H1 (cell line): ENCODE data around the gene MNX1. TPM values are rescaled to one million over a fixed set of nuclear protein-coding genes. Genes with fewer than 3 reads are reported as not detected.

Experiments
- CTCF ChIA-PET: fragments of 300-600 bp; sonication (Branson Sonifier 250); formaldehyde crosslinking; loops from one replicate; lab custom pipeline; 2021; ENCODE audit not compliant: partially characterized antibody; lab: Charles Lee
- POLR2A ChIA-PET: fragments of 300-600 bp; sonication (Branson Sonifier 250); formaldehyde crosslinking; loops from one replicate; lab custom pipeline; 2021; ENCODE audit warnings: inconsistent platforms; ENCODE audit not compliant: partially characterized antibody; lab: Charles Lee
- DNase-seq, 2 experiments: peaks; one replicate each; pipeline versions ENCODE4 v3.0.0 to v3.0.0-alpha.2; 2010 to 2022; ENCODE audit warnings: low spot score in 2 of 2, low read depth in 1 of 2, mixed read lengths in 1 of 2
- FAIRE-seq: peaks from 2 replicates; lab custom pipeline; 2011; peaks lifted over from hg19 to GRCh38; lab: Jason Lieb, UNC
- H2AFZ ChIP-seq: 2 replicates; pipeline ENCODE4 v1.8.1; 2012; ENCODE audit warnings: low read length, inconsistent platforms
- H2AK5ac ChIP-seq: 2 replicates; pipeline ENCODE4 v1.6.1; 2013; ENCODE audit warnings: low read depth, low read length
- H2BK120ac ChIP-seq: replicated peaks from 2 replicates; pipeline ENCODE3; 2013; ENCODE audit warnings: low read depth, low read length, inconsistent platforms
- H2BK12ac ChIP-seq: 2 replicates; pipeline ENCODE4 v1.6.1; 2013; ENCODE audit warnings: low read depth, low read length
- H2BK15ac ChIP-seq: 2 replicates; pipeline ENCODE4 v1.6.1; 2013; ENCODE audit warnings: low read length
- H2BK20ac ChIP-seq: 2 replicates; pipeline ENCODE4 v1.6.1; 2013; ENCODE audit warnings: low read length
- H2BK5ac ChIP-seq: 2 replicates; pipeline ENCODE4 v1.6.1; 2013; ENCODE audit warnings: low read depth, low read length
- H3K14ac ChIP-seq: 2 replicates; pipeline ENCODE4 v1.6.1; 2013; ENCODE audit warnings: inconsistent platforms; ENCODE audit not compliant: insufficient read length
- H3K18ac ChIP-seq: 2 replicates; pipeline ENCODE4 v1.6.1; 2013; ENCODE audit warnings: low read length; ENCODE audit errors: extremely low read depth
- H3K23ac ChIP-seq: 2 replicates; pipeline ENCODE4 v1.6.1; 2013; ENCODE audit warnings: inconsistent platforms; ENCODE audit not compliant: insufficient read length
- H3K23me2 ChIP-seq: 2 replicates; pipeline ENCODE4 v1.6.1; 2013; ENCODE audit warnings: low read depth, low read length
- H3K27ac ChIP-seq: 2 replicates; pipeline ENCODE4 v1.6.1; 2011; ENCODE audit warnings: low read depth, low read length, inconsistent platforms
- H3K27me3 ChIP-seq, 4 experiments: replicated peaks in 1 of 4; 1 replicate in 1 of 4; 2 replicates in 3 of 4; pipeline versions ENCODE4 v1.6.1 to v1.8.1; 2011 to 2013; ENCODE audit warnings: low read length in 3 of 4, mild to moderate bottlenecking in 3 of 4, inconsistent platforms in 2 of 4, mixed read lengths in 2 of 4, moderate library complexity in 1 of 4; ENCODE audit not compliant: control insufficient read depth in 3 of 4, insufficient read depth in 3 of 4; ENCODE audit errors: extremely low read depth in 1 of 4
- H3K36me3 ChIP-seq, 4 experiments: 2 replicates each; pipeline versions ENCODE4 v1.6.1 to v1.8.1; 2011 to 2013; ENCODE audit warnings: mild to moderate bottlenecking in 4 of 4, low read length in 3 of 4, moderate library complexity in 2 of 4, control low read depth in 1 of 4, inconsistent platforms in 1 of 4; ENCODE audit not compliant: insufficient read depth in 4 of 4, control insufficient read depth in 2 of 4
- H3K4ac ChIP-seq: replicated peaks from 2 replicates; pipeline ENCODE3; 2013; ENCODE audit warnings: low read length, low read depth, mixed read lengths, inconsistent platforms; ENCODE audit not compliant: insufficient read length
- H3K4me1 ChIP-seq, 4 experiments: replicated peaks in 1 of 4; 1 replicate in 1 of 4; 2 replicates in 3 of 4; pipeline versions ENCODE4 v1.6.1 to v1.8.1; 2011 to 2013; ENCODE audit warnings: low read length in 3 of 4, inconsistent platforms in 2 of 4, mixed read lengths in 1 of 4; ENCODE audit not compliant: insufficient read depth in 4 of 4, control insufficient read depth in 3 of 4
- H3K4me2 ChIP-seq, 2 experiments: 2 replicates each; pipeline versions ENCODE4 v1.6.1 to v1.8.1; 2011 to 2013; ENCODE audit warnings: low read depth in 2 of 2, low read length in 2 of 2, control low read depth in 1 of 2, inconsistent platforms in 1 of 2, mild to moderate bottlenecking in 1 of 2; ENCODE audit not compliant: insufficient read depth in 1 of 2
- H3K4me3 ChIP-seq, 4 experiments: fragments of 200-600, 300-600 bp in 1 of 4; sonication (generic), shearing (Covaris generic), sonication (Bioruptor Twin) in 1 of 4; 2 replicates each; pipeline versions ENCODE4 v1.5.1 to v1.8.1; 2011 to 2016; ENCODE audit warnings: low read length in 4 of 4, low read depth in 3 of 4, control low read depth in 2 of 4, inconsistent platforms in 2 of 4, mild to moderate bottlenecking in 2 of 4, mixed read lengths in 1 of 4, moderate library complexity in 1 of 4; ENCODE audit not compliant: insufficient read depth in 2 of 4; ENCODE audit errors: extremely low read depth in 1 of 4
- H3K56ac ChIP-seq: replicated peaks from 2 replicates; pipeline ENCODE3; 2013; ENCODE audit warnings: low read depth, mild to moderate bottlenecking, mixed read lengths, low read length, inconsistent platforms; ENCODE audit not compliant: insufficient read length
- H3K79me1 ChIP-seq: 2 replicates; pipeline ENCODE4 v1.6.1; 2013; ENCODE audit warnings: low read depth, low read length, control low read depth
- H3K79me2 ChIP-seq, 2 experiments: 2 replicates each; pipeline versions ENCODE4 v1.6.1 to v1.8.1; 2012 to 2013; ENCODE audit warnings: low read length in 2 of 2, mild to moderate bottlenecking in 2 of 2, inconsistent platforms in 1 of 2; ENCODE audit not compliant: insufficient read depth in 2 of 2, control insufficient read depth in 1 of 2
- H3K9ac ChIP-seq, 4 experiments: replicated peaks in 1 of 4; 1 replicate in 1 of 4; 2 replicates in 3 of 4; pipeline versions ENCODE4 v1.6.1 to v1.8.1; 2011 to 2013; ENCODE audit warnings: low read depth in 3 of 4, low read length in 3 of 4, control low read depth in 2 of 4, mild to moderate bottlenecking in 2 of 4, moderate library complexity in 2 of 4, inconsistent platforms in 1 of 4; ENCODE audit errors: extremely low read depth in 1 of 4
- H3K9me3 ChIP-seq, 2 experiments: 2 replicates each; pipeline versions ENCODE4 v1.6.1 to v1.8.1; 2012 to 2013; ENCODE audit warnings: mild to moderate bottlenecking in 2 of 2, moderate library complexity in 2 of 2, control low read depth in 1 of 2, inconsistent platforms in 1 of 2, low read depth in 1 of 2, low read length in 1 of 2, mixed read lengths in 1 of 2; ENCODE audit not compliant: insufficient read depth in 2 of 2
- H4K20me1 ChIP-seq, 2 experiments: replicated peaks in 1 of 2; 2 replicates each; pipeline versions ENCODE3 to v1.8.1; 2011 to 2013; ENCODE audit warnings: inconsistent platforms in 2 of 2, low read length in 2 of 2, mild to moderate bottlenecking in 1 of 2; ENCODE audit not compliant: insufficient read depth in 2 of 2, control insufficient read depth in 1 of 2
- H4K5ac ChIP-seq: 2 replicates; pipeline ENCODE4 v1.6.1; 2013; ENCODE audit warnings: low read length, low read depth, mixed read lengths, inconsistent platforms; ENCODE audit not compliant: insufficient read length
- H4K8ac ChIP-seq: 2 replicates; pipeline ENCODE4 v1.8.0; 2013; ENCODE audit warnings: mild to moderate bottlenecking, moderate library complexity, low read length, inconsistent platforms; ENCODE audit not compliant: insufficient read depth; ENCODE audit errors: extremely low read depth
- H4K91ac ChIP-seq: replicated peaks from 2 replicates; pipeline ENCODE3; 2013; ENCODE audit warnings: low read length, mixed read lengths, inconsistent platforms; ENCODE audit not compliant: insufficient read length
- BACH1 ChIP-seq: IDR thresholded peaks from 2 replicates; pipeline ENCODE4 v1.6.1; 2012; ENCODE audit warnings: low read length, improper control_type of control experiment
- CBX5 ChIP-seq: fragments of 300-800, 300-1000 bp; sonication (generic); IDR thresholded peaks from 2 replicates; pipeline ENCODE4 v1.7.1; 2016; ENCODE audit warnings: antibody characterized with exemption, low read length, low read depth
- CREB1 ChIP-seq: IDR thresholded peaks from 2 replicates; pipeline ENCODE4 v1.6.1; 2012; ENCODE audit warnings: inconsistent platforms
- EP300 ChIP-seq, 2 experiments: IDR thresholded peaks; 1 replicate in 1 of 2; 2 replicates in 1 of 2; pipeline ENCODE4 v1.6.1; 2011 to 2012; ENCODE audit warnings: low read depth in 2 of 2, low read length in 2 of 2, mild to moderate bottlenecking in 2 of 2, borderline replicate concordance in 1 of 2, inconsistent platforms in 1 of 2, moderate library complexity in 1 of 2
- GABPA ChIP-seq: IDR thresholded peaks from 2 replicates; pipeline ENCODE4 v1.6.1; 2011; ENCODE audit warnings: mild to moderate bottlenecking, low read length, moderate library complexity, borderline replicate concordance; ENCODE audit not compliant: insufficient read depth
- JUN ChIP-seq: IDR thresholded peaks from 2 replicates; pipeline ENCODE4 v1.6.1; 2011; ENCODE audit warnings: low read depth, mild to moderate bottlenecking, improper control_type of control experiment, low read length
- KDM1A ChIP-seq: fragments of 200-600, 300-600 bp; sonication (generic); IDR thresholded peaks from 2 replicates; pipeline ENCODE4 v1.7.1; 2016; ENCODE audit warnings: mild to moderate bottlenecking, low read length, borderline replicate concordance
- KDM4A ChIP-seq: IDR thresholded peaks from one replicate; pipeline ENCODE4 v1.7.1; 2012; ENCODE audit warnings: low read depth, mild to moderate bottlenecking, moderate library complexity, low read length, inconsistent platforms; ENCODE audit not compliant: severe bottlenecking
- NANOG ChIP-seq: IDR thresholded peaks from 2 replicates; pipeline ENCODE4 v1.6.1; 2011; ENCODE audit warnings: low read length, low read depth, mild to moderate bottlenecking, inconsistent platforms; ENCODE audit not compliant: insufficient read depth, poor library complexity, severe bottlenecking
- RBBP5 ChIP-seq: IDR thresholded peaks from 2 replicates; pipeline ENCODE4 v1.7.1; 2012; ENCODE audit warnings: low read depth, mild to moderate bottlenecking, inconsistent platforms, low read length, moderate library complexity, borderline replicate concordance
- SIX5 ChIP-seq: IDR thresholded peaks from 2 replicates; pipeline ENCODE4 v1.6.1; 2011; ENCODE audit warnings: mild to moderate bottlenecking, low read depth, low read length
- SP2 ChIP-seq: IDR thresholded peaks from 2 replicates; pipeline ENCODE4 v1.6.1; 2012; ENCODE audit warnings: mild to moderate bottlenecking, low read length, inconsistent platforms
- TBP ChIP-seq: IDR thresholded peaks from 2 replicates; pipeline ENCODE4 v1.6.1; 2011; ENCODE audit warnings: low read depth, low read length, improper control_type of control experiment
- WGBS, 2 experiments: shearing (Covaris generic) in 1 of 2; methylation state at CpG; one replicate each; pipeline versions ENCODE4 v1.1.6 to v1.1.7; 2013 to 2015; ENCODE audit warnings: low lambda C conversion rate in 2 of 2, mixed read lengths in 2 of 2, inconsistent platforms in 1 of 2, low coverage in 1 of 2, missing lambda C conversion rate in 1 of 2; ENCODE audit not compliant: insufficient replicate concordance in 2 of 2, insufficient coverage in 1 of 2, insufficient read length in 1 of 2; ENCODE audit errors: extremely low coverage in 1 of 2, missing lambda C conversion rate in 1 of 2; 5-methylcytosine and 5-hydroxymethylcytosine counted together
- polyA plus RNA-seq, 7 experiments: library from polyadenylated mRNA; depleted of rRNA in 3 of 7; stranded (reverse) in 5 of 7; unstranded in 2 of 7; fragments of >200 nt in 5 of 7; fragments of 200-250 nt in 2 of 7; gene quantifications; 1 replicate in 5 of 7; 2 replicates in 1 of 7; 4 replicates in 1 of 7; pipeline versions ENCODE4 v1.2.1 to v1.2.3, GENCODE V29; 2011 to 2013; ENCODE audit warnings: missing spikeins in 2 of 7, mixed read lengths in 2 of 7
- total RNA-seq: library from RNA; stranded (reverse); fragmentation: NEBNext Ultra II Directional; extraction: Animal tissue kit (Norgen Biotek cat#: 25700); gene quantifications from 2 replicates; pipeline ENCODE4 v1.2.1, GENCODE V29; 2021
- TF ChIP-seq, protein P1 (sequence below): IDR thresholded peaks from 2 replicates; pipeline ENCODE4 v1.6.1; 2012; ENCODE audit warnings: inconsistent platforms

The MNX1 gene
- total and polyA plus RNA-seq, 2 of the 8 experiments (the other 6 are each of a cell fraction or from before 2014, with no cell fraction given), result 0.39 TPM; not detected in 1

DNA sequence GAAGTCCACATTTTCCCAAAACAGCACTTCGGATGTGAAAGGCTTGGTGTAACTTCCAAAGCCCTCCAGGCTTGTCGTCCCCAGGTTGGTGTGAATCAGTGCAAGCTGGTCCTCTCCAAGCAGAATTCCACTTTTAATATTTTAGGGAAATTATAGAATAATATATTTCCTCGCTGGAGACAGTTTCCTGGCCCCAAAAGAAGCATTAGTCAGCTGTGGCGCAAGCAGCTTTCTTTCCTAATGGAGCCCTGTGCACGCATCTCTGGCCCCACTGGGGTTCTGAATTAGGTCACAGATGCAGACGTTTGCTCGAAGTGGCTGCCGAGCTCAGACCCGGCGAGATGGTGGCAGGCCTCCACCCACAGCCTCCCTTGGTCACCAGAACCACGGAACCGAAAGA lies 33.3 kb upstream of the MNX1 start:
- H3K79me2 ChIP-seq, result no peaks in the 10 kb centered on the region
- ChIA-PET CTCF (interaction anchor here (0.6 kb wide), 1 partner anchor 94 kb away, joined by 3 read pairs; no protein-coding TSS in a partner anchor), POLR2A (no interaction called here)
- H4K5ac ChIP-seq, result no peak overlapping the region
- H3K4me3 ChIP-seq, result no peak overlapping the region
- FAIRE-seq (no peak), DNase-seq (no peak)
- H2BK12ac ChIP-seq, result no peak overlapping the region
- H3K23me2 ChIP-seq, result no peaks in the 10 kb centered on the region
- no peaks in the 10 kb centered on the region for H3K9me3 ChIP-seq
- WGBS, 2 experiments, result 83% methylated on average over 12 of the region's 12 CpGs; no CpG with 5 or more reads in 1 of the 2 experiments
- no peak overlapping the region for H2BK5ac ChIP-seq
- H3K23ac ChIP-seq, result no peak overlapping the region
- peaks cover 0 to 3% (median 0%) of the 10 kb centered on the region in 4 experiments; a peak in 1 of 7 replicates for H3K4me1 ChIP-seq
- no peak overlapping the region for H3K4ac ChIP-seq
- no peaks in the 10 kb centered on the region for H4K20me1 ChIP-seq
- H3K56ac ChIP-seq, result no peak overlapping the region
- no peak overlapping the region for H3K14ac ChIP-seq
- no peaks in the 10 kb centered on the region for H3K36me3 ChIP-seq
- no peak overlapping the region for H2BK15ac ChIP-seq
- H2AFZ ChIP-seq, result no peak overlapping the region
- no peak overlapping the region for H2AK5ac ChIP-seq
- H3K27ac ChIP-seq, result no peak overlapping the region
- H3K27me3 ChIP-seq, result no peaks in the 10 kb centered on the region; a peak in 1 of 7 replicates
- no peak overlapping the region for H2BK20ac ChIP-seq
- H3K9ac ChIP-seq, result no peak overlapping the region
- no peak overlapping the region for H2BK120ac ChIP-seq
- H3K79me1 ChIP-seq, result no peaks in the 10 kb centered on the region
- H4K91ac ChIP-seq, result no peak overlapping the region
- H4K8ac ChIP-seq, result no peak overlapping the region
- no peak overlapping the region for H3K4me2 ChIP-seq
- no peak overlapping the region for H3K18ac ChIP-seq
- TF ChIP-seq KDM1A (no peak), SIX5 (no peak), CBX5 (no peak), RBBP5 (no peak), SP2 (no peak), KDM4A (no peak), JUN (no peak), BACH1 (no peak), EP300 (IDR thresholded peaks at IDR 0.05; ENCODE audit: borderline replicate concordance in 1 of 2, low read depth in 2 of 2, low read length in 2 of 2) (no peak), CREB1 (no peak), GABPA (no peak), NANOG (no peak), TBP (no peak)
- TF ChIP-seq, protein P1, sequence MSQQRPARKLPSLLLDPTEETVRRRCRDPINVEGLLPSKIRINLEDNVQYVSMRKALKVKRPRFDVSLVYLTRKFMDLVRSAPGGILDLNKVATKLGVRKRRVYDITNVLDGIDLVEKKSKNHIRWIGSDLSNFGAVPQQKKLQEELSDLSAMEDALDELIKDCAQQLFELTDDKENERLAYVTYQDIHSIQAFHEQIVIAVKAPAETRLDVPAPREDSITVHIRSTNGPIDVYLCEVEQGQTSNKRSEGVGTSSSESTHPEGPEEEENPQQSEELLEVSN, result no peak
